CD14-positive monocyte (primary cell): Measurements from ENCODE around the gene ZBP1. TPM values are rescaled to one million over a fixed set of nuclear protein-coding genes. Genes with fewer than 3 reads are reported as not detected.

Experiments
- DNase-seq, 3 donors: peaks; one replicate each; pipeline ENCODE4 v3.0.0-alpha.2; 2011 to 2022
- H2AFZ ChIP-seq: 2 replicates; pipeline ENCODE4 v1.6.0; 2012; ENCODE audit warnings: mild to moderate bottlenecking, low read depth, low read length, inconsistent platforms; ENCODE audit not compliant: insufficient read depth, poor library complexity, severe bottlenecking
- H3K27ac ChIP-seq, 2 donors: 1 replicate in 1 of 2; 2 replicates in 1 of 2; pipeline ENCODE4 v1.5.1; 2012 to 2013; ENCODE audit warnings: low read length in 2 of 2, control low read depth in 1 of 2, inconsistent platforms in 1 of 2, low read depth in 1 of 2, mild to moderate bottlenecking in 1 of 2
- H3K27me3 ChIP-seq, 2 donors: one replicate each; pipeline versions ENCODE4 v1.6.0 to v1.6.1; 2011 to 2013; ENCODE audit warnings: low read length in 2 of 2; ENCODE audit not compliant: control insufficient read depth in 2 of 2, insufficient read depth in 2 of 2
- H3K36me3 ChIP-seq, 2 donors: replicated peaks in 1 of 2; 1 replicate in 1 of 2; 2 replicates in 1 of 2; pipeline versions ENCODE4 v1.5.1 to v1.6.1; 2012 to 2013; ENCODE audit warnings: low read length in 2 of 2, control low read depth in 1 of 2, inconsistent platforms in 1 of 2, mild to moderate bottlenecking in 1 of 2; ENCODE audit not compliant: insufficient read depth in 2 of 2, control insufficient read depth in 1 of 2
- H3K4me1 ChIP-seq, 2 donors: 1 replicate in 1 of 2; 2 replicates in 1 of 2; pipeline versions ENCODE4 v1.5.1 to v1.6.1; 2012 to 2013; ENCODE audit warnings: low read length in 2 of 2, control low read depth in 1 of 2, inconsistent platforms in 1 of 2, mild to moderate bottlenecking in 1 of 2, moderate library complexity in 1 of 2; ENCODE audit not compliant: insufficient read depth in 2 of 2, control insufficient read depth in 1 of 2
- H3K4me2 ChIP-seq: replicated peaks from 2 replicates; pipeline ENCODE3; 2012; ENCODE audit warnings: low read length, moderate library complexity, mild to moderate bottlenecking; ENCODE audit not compliant: poor library complexity, severe bottlenecking; ENCODE audit errors: extremely low read depth
- H3K4me3 ChIP-seq, 3 experiments: fragments of 200-600 bp in 1 of 3; sonication (generic) in 1 of 3; replicated peaks in 1 of 3; 1 replicate in 2 of 3; 2 replicates in 1 of 3; pipeline ENCODE4 v1.5.1; 2011 to 2013; ENCODE audit warnings: low read length in 3 of 3, mild to moderate bottlenecking in 3 of 3, control low read depth in 2 of 3, low read depth in 2 of 3, inconsistent platforms in 1 of 3, moderate library complexity in 1 of 3
- H3K79me2 ChIP-seq: 2 replicates; pipeline ENCODE4 v1.6.0; 2012; ENCODE audit warnings: mild to moderate bottlenecking, control low read depth, inconsistent platforms, low read length, moderate library complexity; ENCODE audit not compliant: insufficient read depth
- H3K9ac ChIP-seq: 2 replicates; pipeline ENCODE4 v1.6.0; 2017; ENCODE audit warnings: low read length, mild to moderate bottlenecking; ENCODE audit not compliant: insufficient read depth, poor library complexity, severe bottlenecking
- H3K9me3 ChIP-seq, 2 donors: replicated peaks in 1 of 2; 1 replicate in 1 of 2; 2 replicates in 1 of 2; pipeline versions ENCODE4 v1.5.1 to v1.6.1; 2012 to 2013; ENCODE audit warnings: low read length in 2 of 2, control low read depth in 1 of 2; ENCODE audit not compliant: control insufficient read depth in 1 of 2, insufficient read depth in 1 of 2
- H4K20me1 ChIP-seq: 2 replicates; pipeline ENCODE4 v1.6.0; 2012; ENCODE audit warnings: mild to moderate bottlenecking, low read length, control low read depth, moderate library complexity; ENCODE audit not compliant: insufficient read depth
- H3K27ac Mint-ChIP-seq, 7 donors: one replicate each; pipeline ENCODE4 v1.8.0; 2020; ENCODE audit warnings: mild to moderate bottlenecking in 7 of 7, mixed read lengths in 7 of 7, moderate library complexity in 6 of 7, inconsistent platforms in 2 of 7
- H3K27me3 Mint-ChIP-seq, 3 donors: one replicate each; pipeline ENCODE4 v1.8.0; 2021 to 2022; ENCODE audit warnings: low read depth in 3 of 3, mild to moderate bottlenecking in 3 of 3, mixed read lengths in 3 of 3, moderate library complexity in 3 of 3, inconsistent platforms in 1 of 3
- H3K36me3 Mint-ChIP-seq, 2 donors: one replicate each; pipeline ENCODE4 v1.8.0; 2020; ENCODE audit warnings: mixed read lengths in 2 of 2, inconsistent platforms in 1 of 2, mild to moderate bottlenecking in 1 of 2
- H3K4me1 Mint-ChIP-seq: one replicate; pipeline ENCODE4 v1.8.0; 2020; ENCODE audit warnings: mild to moderate bottlenecking, mixed read lengths
- H3K4me3 Mint-ChIP-seq, 2 donors: one replicate each; pipeline ENCODE4 v1.8.0; 2020; ENCODE audit warnings: mild to moderate bottlenecking in 2 of 2, mixed read lengths in 2 of 2, moderate library complexity in 1 of 2
- H3K9me3 Mint-ChIP-seq, 7 donors: one replicate each; pipeline ENCODE4 v1.8.0; 2020 to 2022; ENCODE audit warnings: mixed read lengths in 7 of 7, mild to moderate bottlenecking in 6 of 7, moderate library complexity in 6 of 7, inconsistent platforms in 2 of 7
- WGBS: methylation state at CpG from one replicate; pipeline ENCODE4 v1.1.5; 2013; ENCODE audit warnings: missing lambda C conversion rate; ENCODE audit not compliant: insufficient coverage; 5-methylcytosine and 5-hydroxymethylcytosine counted together
- intact Hi-C, 2 donors: fragments of 100-400 bp; cut with micrococcal nuclease; formaldehyde crosslinking; loops; one replicate each; pipeline versions ENCODE4 v1.15.0 to v1.15.1; 2023
- polyA plus RNA-seq, 3 donors: library from polyadenylated mRNA; depleted of rRNA in 1 of 3; unstranded in 2 of 3; stranded (reverse) in 1 of 3; fragments of 300-500 nt in 2 of 3; fragments of >200 nt in 1 of 3; fragmentation: Illumina TruSeq in 2 of 3; gene quantifications; 1 replicate in 2 of 3; 2 replicates in 1 of 3; pipeline ENCODE4 v1.2.3, GENCODE V29; 2012 to 2021
- TF ChIP-seq, protein P1 (sequence below): fragments of 200-600 bp; IDR thresholded peaks from one replicate; pipeline ENCODE4 v1.8.0; 2022; ENCODE audit warnings: antibody characterized with exemption, mild to moderate bottlenecking

ZBP1 gene
- polyA plus RNA-seq, 3 donors: 2.8 to 25.9 (median 3.0) TPM

DNA sequence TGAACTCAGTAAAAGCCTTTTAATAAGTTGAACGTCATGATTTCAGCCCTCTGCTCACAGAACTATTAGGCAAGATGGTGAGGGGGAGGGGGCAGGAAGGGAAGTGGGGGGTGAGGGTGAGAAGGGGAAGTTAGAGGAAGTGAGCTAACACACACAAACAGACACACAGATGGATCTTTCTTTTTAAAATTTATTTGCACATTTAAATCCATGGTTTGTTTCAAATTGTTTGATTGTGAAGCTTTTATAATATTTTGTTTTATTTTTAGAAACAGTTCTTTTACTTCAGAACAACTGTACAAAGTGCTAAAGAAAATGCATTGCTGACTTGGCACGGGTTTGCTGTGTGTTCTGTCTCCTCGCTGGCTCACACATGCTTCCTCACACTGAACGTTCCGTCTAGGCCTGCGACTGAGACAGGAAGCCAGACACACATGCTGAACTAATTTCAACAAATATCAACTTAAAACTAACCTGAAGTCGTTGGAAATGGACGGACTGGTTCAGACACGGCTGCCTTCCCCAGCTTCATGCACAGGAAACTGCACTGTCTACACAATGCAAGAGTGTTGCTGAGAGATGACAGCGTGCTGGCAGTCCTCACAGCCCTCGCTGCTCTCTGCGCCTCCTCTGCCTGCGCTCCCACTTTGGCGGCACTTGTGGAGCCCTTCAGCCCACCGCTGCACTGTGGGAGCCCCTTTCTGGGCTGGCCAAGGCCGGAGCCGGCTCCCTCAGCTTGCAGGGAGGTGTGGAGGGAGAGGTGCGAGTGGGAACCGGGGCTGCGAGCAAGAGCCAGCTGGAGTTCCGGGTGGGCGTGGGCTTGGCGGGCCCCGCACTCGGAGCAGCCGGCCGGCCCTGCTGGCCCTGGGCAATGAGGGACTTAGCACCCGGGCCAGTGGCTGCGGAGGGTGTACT is 8.1 kb upstream of the ZBP1 start:
- peak overlapping the region; percentile 78 to 87 for H3K27ac ChIP-seq
- peak; percentile 80 to 90 (median 84) for DNase-seq
- H3K9ac ChIP-seq: peak overlapping the region; percentile 28
- intact Hi-C loops: loop anchor here in 1 of 2 donors (5.0 to 10.0 kb wide), 3 partner anchors 86 to 254 kb away; partner anchors contain the start of gene PMEPA1
- peak overlapping the region; percentile 62 for H2AFZ ChIP-seq
- H3K4me1 ChIP-seq: peaks cover 40 to 46% of the 10 kb centered on the region in 2 donors
- peak overlapping the region; percentile 51 for H3K4me2 ChIP-seq
- H3K79me2 ChIP-seq: peaks cover 20% of the 10 kb centered on the region
- TF ChIP-seq, protein P1, sequence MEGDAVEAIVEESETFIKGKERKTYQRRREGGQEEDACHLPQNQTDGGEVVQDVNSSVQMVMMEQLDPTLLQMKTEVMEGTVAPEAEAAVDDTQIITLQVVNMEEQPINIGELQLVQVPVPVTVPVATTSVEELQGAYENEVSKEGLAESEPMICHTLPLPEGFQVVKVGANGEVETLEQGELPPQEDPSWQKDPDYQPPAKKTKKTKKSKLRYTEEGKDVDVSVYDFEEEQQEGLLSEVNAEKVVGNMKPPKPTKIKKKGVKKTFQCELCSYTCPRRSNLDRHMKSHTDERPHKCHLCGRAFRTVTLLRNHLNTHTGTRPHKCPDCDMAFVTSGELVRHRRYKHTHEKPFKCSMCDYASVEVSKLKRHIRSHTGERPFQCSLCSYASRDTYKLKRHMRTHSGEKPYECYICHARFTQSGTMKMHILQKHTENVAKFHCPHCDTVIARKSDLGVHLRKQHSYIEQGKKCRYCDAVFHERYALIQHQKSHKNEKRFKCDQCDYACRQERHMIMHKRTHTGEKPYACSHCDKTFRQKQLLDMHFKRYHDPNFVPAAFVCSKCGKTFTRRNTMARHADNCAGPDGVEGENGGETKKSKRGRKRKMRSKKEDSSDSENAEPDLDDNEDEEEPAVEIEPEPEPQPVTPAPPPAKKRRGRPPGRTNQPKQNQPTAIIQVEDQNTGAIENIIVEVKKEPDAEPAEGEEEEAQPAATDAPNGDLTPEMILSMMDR: no peak
- H3K4me3 Mint-ChIP-seq: peak overlapping the region; percentile 39 to 82
- no peaks in the 10 kb centered on the region for H4K20me1 ChIP-seq
- peaks cover 16 to 21% of the 10 kb centered on the region in 2 donors for H3K36me3 Mint-ChIP-seq
- peaks cover 0 to 11% of the 10 kb centered on the region in 2 donors for H3K36me3 ChIP-seq
- peaks cover 19 to 28% (median 22%) of the 10 kb centered on the region in 7 donors for H3K9me3 Mint-ChIP-seq
- peaks cover 9 to 13% of the 10 kb centered on the region in 2 donors for H3K9me3 ChIP-seq
- peak overlapping the region in 1 of 3 experiments; percentile 50 for H3K4me3 ChIP-seq
- H3K27me3 Mint-ChIP-seq: peaks cover 0 to 6% (median 6%) of the 10 kb centered on the region in 3 donors
- 0% methylated on average over 9 of the region's 29 CpGs for WGBS
- peaks cover 2 to 4% of the 10 kb centered on the region in 2 donors for H3K27me3 ChIP-seq
- peaks cover 39% of the 10 kb centered on the region for H3K4me1 Mint-ChIP-seq
- peak overlapping the region; percentile 94 to 98 (median 96) for H3K27ac Mint-ChIP-seq

DNA sequence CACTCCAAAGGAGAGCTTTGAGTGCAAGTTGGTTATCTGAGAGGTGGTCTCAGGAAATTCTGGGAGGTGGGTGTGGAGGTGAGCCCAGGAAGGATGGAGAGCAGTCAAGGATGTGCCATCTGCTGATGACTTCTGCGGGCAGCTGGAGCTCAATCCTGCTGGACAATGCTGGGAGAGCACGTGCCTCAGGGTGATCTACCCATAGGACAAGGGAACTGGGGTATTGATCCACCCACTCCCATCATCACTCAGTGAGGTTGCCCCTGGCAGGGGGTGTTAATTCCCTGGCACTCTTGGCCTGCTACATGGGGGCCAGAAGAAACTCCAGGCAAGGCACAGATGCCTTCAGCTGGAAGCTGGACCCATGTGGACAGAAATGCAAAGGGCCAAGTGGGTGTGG is 7.1 kb upstream of the ZBP1 start:
- H4K20me1 ChIP-seq: no peaks in the 10 kb centered on the region
- H3K27me3 ChIP-seq: peaks cover 0 to 2% of the 10 kb centered on the region in 2 donors
- peak overlapping the region in 1 of 3 experiments; percentile 50 for H3K4me3 ChIP-seq
- Mint-ChIP-seq H3K36me3 (peaks cover 16 to 21% of the 10 kb centered on the region in 2 donors), H3K4me3 (peak overlapping the region; percentile 39 to 75), H3K27me3 (peaks cover 0 to 3% (median 3%) of the 10 kb centered on the region in 3 donors), H3K4me1 (peaks cover 45% of the 10 kb centered on the region), H3K9me3 (peaks cover 19 to 28% (median 22%) of the 10 kb centered on the region in 7 donors), H3K27ac (peak overlapping the region; percentile 94 to 98 (median 96))
- 50% methylated on average over 1 of the region's 2 CpGs for WGBS
- H3K9me3 ChIP-seq: peaks cover 9 to 13% of the 10 kb centered on the region in 2 donors
- intact Hi-C loops: loop anchor here in 1 of 2 donors (5.0 to 10.0 kb wide), 3 partner anchors 87 to 253 kb away; partner anchors contain the start of gene PMEPA1
- H3K79me2 ChIP-seq: peaks cover 20% of the 10 kb centered on the region
- peaks cover 0 to 11% of the 10 kb centered on the region in 2 donors for H3K36me3 ChIP-seq
- H3K9ac ChIP-seq: no peak overlapping the region
- peak overlapping the region; percentile 78 to 87 for H3K27ac ChIP-seq
- TF ChIP-seq, protein P1: no peak
- peak overlapping the region; percentile 51 for H3K4me2 ChIP-seq
- H2AFZ ChIP-seq: peak overlapping the region; percentile 48
- no peak for DNase-seq
- peaks cover 40 to 46% of the 10 kb centered on the region in 2 donors for H3K4me1 ChIP-seq
